ENCODE measurements around the gene NTHL1.

DNA sequence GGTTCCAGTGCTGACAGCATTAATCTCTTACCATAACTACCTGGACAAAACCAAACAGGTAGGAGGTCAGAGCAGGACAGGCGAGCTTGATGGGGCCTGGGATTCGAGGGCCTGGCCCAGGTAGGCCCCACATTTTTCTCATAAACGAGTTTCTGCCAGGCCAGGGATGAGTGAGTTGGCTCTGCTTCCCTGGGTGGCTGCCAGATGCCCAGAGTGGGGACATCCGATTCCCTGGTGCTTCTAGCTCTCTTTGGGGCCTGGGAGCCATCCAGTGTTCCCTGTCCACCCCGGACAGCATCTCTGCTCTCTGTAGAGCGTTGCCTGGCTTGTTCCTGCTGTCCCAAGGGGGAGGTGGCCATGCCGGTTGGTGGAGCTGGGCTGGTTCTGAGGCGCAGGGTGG, 25.3 kb upstream of the NTHL1 start:
- TF ChIP-seq POLR2A (IDR thresholded peaks at IDR 0.05) = no peak
- TF ChIP-seq, protein P1, sequence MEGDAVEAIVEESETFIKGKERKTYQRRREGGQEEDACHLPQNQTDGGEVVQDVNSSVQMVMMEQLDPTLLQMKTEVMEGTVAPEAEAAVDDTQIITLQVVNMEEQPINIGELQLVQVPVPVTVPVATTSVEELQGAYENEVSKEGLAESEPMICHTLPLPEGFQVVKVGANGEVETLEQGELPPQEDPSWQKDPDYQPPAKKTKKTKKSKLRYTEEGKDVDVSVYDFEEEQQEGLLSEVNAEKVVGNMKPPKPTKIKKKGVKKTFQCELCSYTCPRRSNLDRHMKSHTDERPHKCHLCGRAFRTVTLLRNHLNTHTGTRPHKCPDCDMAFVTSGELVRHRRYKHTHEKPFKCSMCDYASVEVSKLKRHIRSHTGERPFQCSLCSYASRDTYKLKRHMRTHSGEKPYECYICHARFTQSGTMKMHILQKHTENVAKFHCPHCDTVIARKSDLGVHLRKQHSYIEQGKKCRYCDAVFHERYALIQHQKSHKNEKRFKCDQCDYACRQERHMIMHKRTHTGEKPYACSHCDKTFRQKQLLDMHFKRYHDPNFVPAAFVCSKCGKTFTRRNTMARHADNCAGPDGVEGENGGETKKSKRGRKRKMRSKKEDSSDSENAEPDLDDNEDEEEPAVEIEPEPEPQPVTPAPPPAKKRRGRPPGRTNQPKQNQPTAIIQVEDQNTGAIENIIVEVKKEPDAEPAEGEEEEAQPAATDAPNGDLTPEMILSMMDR (IDR thresholded peaks at IDR 0.05) = no peak
